SH-SY5Y (cell line): Measurements from ENCODE around the gene NAGS.

Source experiments
- GATA2 ChIP-seq: IDR thresholded peaks from 2 replicates; pipeline ENCODE4 v1.6.1; 2011; ENCODE audit warnings: mild to moderate bottlenecking, low read depth, low read length
- GATA3 ChIP-seq: IDR thresholded peaks from 2 replicates; pipeline ENCODE4 v1.6.1; 2011; ENCODE audit warnings: low read depth, mild to moderate bottlenecking, low read length, moderate library complexity

- TF ChIP-seq GATA2 = no peak
- TF ChIP-seq GATA3 = no peak
Observed at GRCh38 chr17:43998552-43998951, 5.9 kb upstream of the NAGS start.
